ENCODE measurements around the gene AADAT.

- TF ChIP-seq HMBOX1 (IDR thresholded peaks at IDR 0.05) (no peak), MYBL2 (IDR thresholded peaks at IDR 0.05; ENCODE audit: low read depth) (no peak), MYBL2 (CRISPR knock-in tag; IDR thresholded peaks at IDR 0.05; ENCODE audit: borderline replicate concordance) (no peak), KAT2B (IDR thresholded peaks at IDR 0.05; ENCODE audit: low read depth, low read length) (no peak)
Measured at GRCh38 chr4:170090352-170091052, 746 bp upstream of the AADAT start.

Measured in K562 (cell line).